Panc1 (cell line): ENCODE measurements around the gene ASIC1.

ENCODE experiments used
- POLR2AphosphoS5 ChIP-seq: IDR thresholded peaks from 2 replicates; pipeline ENCODE4 v1.6.1; 2012; ENCODE audit warnings: mild to moderate bottlenecking, low read depth, low read length, moderate library complexity
- SIN3A ChIP-seq: IDR thresholded peaks from 2 replicates; pipeline ENCODE4 v1.6.1; 2012; ENCODE audit warnings: low read depth, mild to moderate bottlenecking, low read length, moderate library complexity, borderline replicate concordance; ENCODE audit not compliant: insufficient read depth
- TF ChIP-seq, protein P1 (sequence below): fragments of 450-650 bp; IDR thresholded peaks from 2 replicates; pipeline ENCODE4 v1.5.1; 2017; ENCODE audit warnings: mild to moderate bottlenecking

DNA sequence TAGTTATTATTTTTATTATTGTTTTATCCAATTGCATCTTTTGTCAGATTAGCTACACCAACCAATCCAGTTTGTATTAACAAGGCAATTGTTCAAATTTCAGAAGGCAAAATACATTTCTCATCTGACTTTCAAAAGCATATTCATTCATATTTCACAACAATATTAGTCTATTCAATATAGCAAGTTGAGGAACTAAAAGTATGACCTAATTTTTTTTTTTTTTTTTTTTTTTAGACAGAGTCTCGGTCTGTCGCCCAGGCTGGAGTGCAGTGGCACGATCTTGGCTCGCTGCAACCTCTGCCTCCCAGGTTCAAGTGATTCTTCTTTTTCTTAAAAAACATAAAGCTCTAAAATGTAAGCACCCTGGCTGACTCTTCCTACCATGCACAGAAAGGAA, 71.9 kb downstream of the ASIC1 start:
- TF ChIP-seq, protein P1, sequence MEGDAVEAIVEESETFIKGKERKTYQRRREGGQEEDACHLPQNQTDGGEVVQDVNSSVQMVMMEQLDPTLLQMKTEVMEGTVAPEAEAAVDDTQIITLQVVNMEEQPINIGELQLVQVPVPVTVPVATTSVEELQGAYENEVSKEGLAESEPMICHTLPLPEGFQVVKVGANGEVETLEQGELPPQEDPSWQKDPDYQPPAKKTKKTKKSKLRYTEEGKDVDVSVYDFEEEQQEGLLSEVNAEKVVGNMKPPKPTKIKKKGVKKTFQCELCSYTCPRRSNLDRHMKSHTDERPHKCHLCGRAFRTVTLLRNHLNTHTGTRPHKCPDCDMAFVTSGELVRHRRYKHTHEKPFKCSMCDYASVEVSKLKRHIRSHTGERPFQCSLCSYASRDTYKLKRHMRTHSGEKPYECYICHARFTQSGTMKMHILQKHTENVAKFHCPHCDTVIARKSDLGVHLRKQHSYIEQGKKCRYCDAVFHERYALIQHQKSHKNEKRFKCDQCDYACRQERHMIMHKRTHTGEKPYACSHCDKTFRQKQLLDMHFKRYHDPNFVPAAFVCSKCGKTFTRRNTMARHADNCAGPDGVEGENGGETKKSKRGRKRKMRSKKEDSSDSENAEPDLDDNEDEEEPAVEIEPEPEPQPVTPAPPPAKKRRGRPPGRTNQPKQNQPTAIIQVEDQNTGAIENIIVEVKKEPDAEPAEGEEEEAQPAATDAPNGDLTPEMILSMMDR = no peak
- TF ChIP-seq POLR2AphosphoS5 (no peak), SIN3A (no peak)
